Osteocyte (in vitro differentiated cells): ENCODE data around the gene STIMATE. TPM values are rescaled to one million over a fixed set of nuclear protein-coding genes. Genes with fewer than 3 reads are reported as not detected.
A peak's percentile ranks its signal among the peaks of the same experiment; 100 is the strongest.

Experiments used
- DNase-seq: peaks from one replicate; pipeline ENCODE4 v3.0.0; 2021; ENCODE audit warnings: mixed read lengths; ENCODE audit not compliant: unreplicated experiment; ENCODE audit errors: extremely low spot score
- H3K27ac Mint-ChIP-seq: one replicate; pipeline ENCODE4 v1.8.0; 2021; ENCODE audit warnings: mild to moderate bottlenecking, mixed read lengths; ENCODE audit not compliant: unreplicated experiment
- H3K27me3 Mint-ChIP-seq: one replicate; pipeline ENCODE4 v1.8.0; 2021; ENCODE audit warnings: mixed read lengths; ENCODE audit not compliant: unreplicated experiment
- H3K36me3 Mint-ChIP-seq: one replicate; pipeline ENCODE4 v1.8.0; 2021; ENCODE audit warnings: mixed read lengths; ENCODE audit not compliant: unreplicated experiment
- H3K4me1 Mint-ChIP-seq: one replicate; pipeline ENCODE4 v1.8.0; 2021; ENCODE audit warnings: mixed read lengths; ENCODE audit not compliant: unreplicated experiment
- H3K4me3 Mint-ChIP-seq: one replicate; pipeline ENCODE4 v1.8.0; 2021; ENCODE audit warnings: mild to moderate bottlenecking, moderate library complexity, mixed read lengths; ENCODE audit not compliant: unreplicated experiment
- H3K9me3 Mint-ChIP-seq: one replicate; pipeline ENCODE4 v1.8.0; 2021; ENCODE audit warnings: mixed read lengths; ENCODE audit not compliant: unreplicated experiment
- total RNA-seq: library from RNA; stranded (reverse); gene quantifications from 2 replicates; pipeline ENCODE4 v1.2.1, GENCODE V29; 2021
- TF ChIP-seq, protein P1 (sequence below): fragments of 200-600 bp; sonication (generic); IDR thresholded peaks from 2 replicates; pipeline ENCODE4 v1.5.0; 2021; ENCODE audit warnings: antibody characterized with exemption, mild to moderate bottlenecking, moderate library complexity

Gene STIMATE
- total RNA-seq, 1 donor from 2014 or later = 25.3 TPM

DNA sequence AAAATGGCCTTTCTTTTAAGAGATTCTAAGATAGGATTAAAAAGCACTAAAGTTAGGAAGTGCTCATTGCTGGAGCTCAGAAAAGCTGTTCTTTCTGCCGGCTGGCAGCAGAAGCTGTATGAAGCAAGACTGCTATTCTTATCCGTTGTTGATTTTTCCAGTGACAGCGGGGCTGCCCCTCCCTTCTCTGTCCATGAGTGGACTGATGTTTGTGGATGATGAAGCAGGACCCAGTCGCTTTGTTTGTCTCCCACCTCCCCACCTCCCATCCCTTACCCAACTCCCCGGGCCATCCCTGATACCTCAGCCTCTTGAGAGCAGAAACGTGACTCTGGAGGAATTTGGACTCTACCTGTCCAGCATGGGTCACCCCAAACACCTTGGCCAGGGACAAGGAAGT is 52.2 kb downstream of the STIMATE start:
- Mint-ChIP-seq H3K27me3 (no peaks in the 10 kb centered on the region), H3K4me1 (peaks cover 24% of the 10 kb centered on the region), H3K36me3 (peaks cover 15% of the 10 kb centered on the region), H3K27ac (peak overlapping the region; percentile 76), H3K9me3 (no peaks in the 10 kb centered on the region), H3K4me3 (no peak overlapping the region)
- no peak for DNase-seq
- TF ChIP-seq, protein P1, sequence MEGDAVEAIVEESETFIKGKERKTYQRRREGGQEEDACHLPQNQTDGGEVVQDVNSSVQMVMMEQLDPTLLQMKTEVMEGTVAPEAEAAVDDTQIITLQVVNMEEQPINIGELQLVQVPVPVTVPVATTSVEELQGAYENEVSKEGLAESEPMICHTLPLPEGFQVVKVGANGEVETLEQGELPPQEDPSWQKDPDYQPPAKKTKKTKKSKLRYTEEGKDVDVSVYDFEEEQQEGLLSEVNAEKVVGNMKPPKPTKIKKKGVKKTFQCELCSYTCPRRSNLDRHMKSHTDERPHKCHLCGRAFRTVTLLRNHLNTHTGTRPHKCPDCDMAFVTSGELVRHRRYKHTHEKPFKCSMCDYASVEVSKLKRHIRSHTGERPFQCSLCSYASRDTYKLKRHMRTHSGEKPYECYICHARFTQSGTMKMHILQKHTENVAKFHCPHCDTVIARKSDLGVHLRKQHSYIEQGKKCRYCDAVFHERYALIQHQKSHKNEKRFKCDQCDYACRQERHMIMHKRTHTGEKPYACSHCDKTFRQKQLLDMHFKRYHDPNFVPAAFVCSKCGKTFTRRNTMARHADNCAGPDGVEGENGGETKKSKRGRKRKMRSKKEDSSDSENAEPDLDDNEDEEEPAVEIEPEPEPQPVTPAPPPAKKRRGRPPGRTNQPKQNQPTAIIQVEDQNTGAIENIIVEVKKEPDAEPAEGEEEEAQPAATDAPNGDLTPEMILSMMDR = no peak

DNA sequence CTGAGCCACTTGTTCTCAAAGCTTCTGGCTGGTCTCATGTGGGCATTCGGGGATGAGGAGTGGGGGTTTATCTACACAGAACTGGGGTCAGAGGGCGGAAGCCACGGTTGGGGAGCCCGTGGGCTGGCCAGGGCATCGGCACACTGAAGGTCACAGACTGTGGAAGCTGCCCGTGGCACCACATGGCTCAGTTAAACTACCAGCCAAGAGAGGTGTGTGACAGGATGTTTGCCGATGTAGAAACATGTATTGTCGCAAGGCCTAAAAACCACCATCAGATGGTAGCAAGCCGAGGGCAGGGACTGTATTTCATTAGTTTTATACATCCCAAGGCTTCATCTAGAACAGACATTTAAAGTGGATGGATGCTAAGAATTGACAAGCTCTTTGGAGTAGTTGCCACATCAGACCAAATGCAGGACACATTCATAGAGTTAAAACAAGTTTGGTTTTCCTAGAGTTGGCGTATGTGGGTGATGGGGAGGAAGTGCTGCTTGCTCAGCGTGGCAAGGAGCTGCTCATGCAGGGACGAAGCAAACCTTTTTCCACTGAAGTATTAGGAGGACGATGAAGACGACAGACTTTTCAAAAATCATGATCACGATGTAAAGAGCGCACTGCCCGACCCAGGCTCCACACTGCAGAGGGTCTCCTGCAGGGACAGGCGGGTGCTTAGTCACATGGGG is 52.9 kb downstream of the STIMATE start:
- Mint-ChIP-seq H3K27ac (peak overlapping the region; percentile 77), H3K27me3 (no peaks in the 10 kb centered on the region), H3K4me1 (peaks cover 24% of the 10 kb centered on the region), H3K4me3 (no peak overlapping the region), H3K36me3 (peaks cover 16% of the 10 kb centered on the region), H3K9me3 (no peaks in the 10 kb centered on the region)
- TF ChIP-seq, protein P1 = no peak
- DNase-seq = no peak

DNA sequence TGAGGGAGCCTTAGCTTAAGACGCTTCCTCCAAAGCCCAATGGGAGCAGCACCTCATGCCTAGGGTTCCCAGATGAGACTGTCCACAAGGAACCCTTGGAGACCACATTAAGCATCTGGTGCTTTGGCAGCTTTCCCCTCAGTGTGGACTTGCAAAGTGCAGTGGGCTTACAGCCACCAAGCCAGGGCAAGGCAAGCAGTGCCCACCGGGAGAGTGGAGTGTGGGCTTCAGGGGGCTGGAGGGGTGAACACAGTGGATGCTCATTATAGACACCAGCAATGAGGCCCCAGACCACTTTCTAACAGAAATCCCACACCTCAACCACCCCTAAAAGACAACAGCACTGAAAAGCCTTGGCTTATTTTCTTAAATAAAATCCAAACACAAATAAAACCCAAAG is 53.5 kb downstream of the STIMATE start:
- H3K36me3 Mint-ChIP-seq = peaks cover 16% of the 10 kb centered on the region
- H3K27me3 Mint-ChIP-seq = no peaks in the 10 kb centered on the region
- peaks cover 24% of the 10 kb centered on the region for H3K4me1 Mint-ChIP-seq
- TF ChIP-seq, protein P1 = no peak
- H3K27ac Mint-ChIP-seq = no peak overlapping the region
- H3K4me3 Mint-ChIP-seq = no peak overlapping the region
- no peaks in the 10 kb centered on the region for H3K9me3 Mint-ChIP-seq
- DNase-seq = no peak

DNA sequence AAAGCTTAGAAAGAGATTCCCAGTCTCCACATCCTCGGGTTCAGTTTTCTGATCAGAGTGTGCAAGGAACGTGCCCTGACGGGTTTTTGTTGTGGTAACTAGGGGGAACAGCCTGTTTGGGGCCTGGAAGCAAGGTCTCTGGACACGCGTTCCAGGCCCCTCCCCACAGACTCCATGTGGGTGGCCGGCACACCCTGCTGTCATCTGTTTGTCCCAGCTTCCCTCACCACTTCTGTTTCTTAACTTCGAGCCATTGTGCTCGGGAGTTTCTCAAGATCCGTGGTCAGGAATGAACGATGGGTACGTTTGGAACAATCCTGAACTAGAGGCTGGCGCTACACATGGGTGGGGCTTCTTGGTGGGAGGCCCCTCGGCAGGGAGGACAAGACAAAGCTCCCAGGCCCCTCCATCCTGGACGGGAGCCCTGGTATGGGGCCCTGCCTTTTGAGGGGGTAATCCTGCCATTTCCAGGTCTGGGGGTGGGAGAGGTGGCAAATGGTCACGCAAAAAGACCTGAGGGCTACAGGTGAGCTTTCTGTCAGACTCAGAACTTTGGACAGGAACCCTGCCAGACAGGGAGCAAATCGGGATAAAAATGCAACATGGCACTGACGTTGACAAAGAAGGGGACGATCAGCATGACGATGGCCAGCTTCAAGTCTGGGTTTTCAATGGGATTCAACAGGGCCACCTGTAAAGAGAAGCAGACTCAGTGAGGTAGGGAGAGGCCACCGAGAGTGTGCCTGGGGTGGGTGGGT is 54.1 kb downstream of the STIMATE start:
- Mint-ChIP-seq H3K27ac (no peak overlapping the region), H3K9me3 (no peaks in the 10 kb centered on the region), H3K36me3 (peaks cover 16% of the 10 kb centered on the region), H3K4me1 (peaks cover 24% of the 10 kb centered on the region), H3K27me3 (no peaks in the 10 kb centered on the region), H3K4me3 (no peak overlapping the region)
- DNase-seq = no peak
- TF ChIP-seq, protein P1 = no peak

DNA sequence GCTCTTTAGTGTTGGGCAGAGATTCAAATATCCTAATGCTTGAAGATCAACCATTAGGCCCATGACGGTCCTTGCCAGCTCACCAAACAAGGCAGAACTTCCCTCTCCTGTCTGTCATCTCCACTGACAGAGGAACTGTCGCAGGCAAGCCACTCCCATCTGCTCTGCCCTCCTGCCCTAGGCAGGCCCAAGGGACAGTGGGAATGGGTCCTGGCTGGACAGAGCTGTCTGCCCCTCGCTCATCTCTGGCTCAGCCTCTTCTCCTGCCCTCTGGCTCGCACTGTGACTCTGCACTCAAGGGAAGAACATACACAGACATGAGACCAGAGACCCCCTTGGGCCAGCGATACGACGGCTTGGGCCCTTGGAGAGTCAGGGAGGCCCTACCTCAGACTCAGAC is 54.9 kb downstream of the STIMATE start:
- Mint-ChIP-seq H3K4me3 (no peak overlapping the region), H3K9me3 (no peaks in the 10 kb centered on the region), H3K36me3 (peaks cover 13% of the 10 kb centered on the region), H3K4me1 (peaks cover 24% of the 10 kb centered on the region), H3K27me3 (no peaks in the 10 kb centered on the region), H3K27ac (no peak overlapping the region)
- TF ChIP-seq, protein P1 = no peak
- no peak for DNase-seq
